VCaP (cell line): Measurements from ENCODE around the gene DSP.

Source experiments
- H3K27ac ChIP-seq: fragments of 450-650 bp; 2 replicates; pipeline ENCODE4 v1.5.1; 2017
- CTCF ChIP-seq: fragments of 450-650 bp; conservative IDR thresholded peaks from 2 replicates; pipeline ENCODE4 v1.5.1; 2017; ENCODE audit warnings: mild to moderate bottlenecking, moderate library complexity

Gene DSP

GRCh38 chr6:7578516-7578915, 37.0 kb downstream of the DSP start:
- no peak overlapping the region for H3K27ac ChIP-seq
- TF ChIP-seq CTCF = no peak

GRCh38 chr6:7578931-7579330, 37.5 kb downstream of the DSP start:
- TF ChIP-seq CTCF = no peak
- no peak overlapping the region for H3K27ac ChIP-seq

GRCh38 chr6:7579851-7580250, 38.4 kb downstream of the DSP start:
- H3K27ac ChIP-seq = no peak overlapping the region
- TF ChIP-seq CTCF = no peak

GRCh38 chr6:7580537-7580926, 39.1 kb downstream of the DSP start:
- no peak for TF ChIP-seq CTCF
- H3K27ac ChIP-seq = no peak overlapping the region

- H3K27ac ChIP-seq = no peak overlapping the region
- TF ChIP-seq CTCF = no peak
Observed at GRCh38 chr6:7580927-7581618, 39.6 kb downstream of the DSP start.

- no peak for TF ChIP-seq CTCF
- no peak overlapping the region for H3K27ac ChIP-seq
Observed at GRCh38 chr6:7585287-7585930, 43.9 kb downstream of the DSP start.

- H3K27ac ChIP-seq = no peak overlapping the region
- no peak for TF ChIP-seq CTCF
Observed at GRCh38 chr6:7587631-7588100, 46.2 kb downstream of the DSP start.
